ENCODE data around the gene MPHOSPH6. TPM values are rescaled to one million over a fixed set of nuclear protein-coding genes. Genes with fewer than 3 reads are reported as not detected.

MPHOSPH6 gene
- total RNA-seq, 1 experiment from 2014 or later, result 40.4 TPM

- intact Hi-C loops (cut with micrococcal nuclease; ENCODE audit: unreplicated experiment), result no loop called here
- CTCF ChIA-PET, result no interaction called here
- no peaks in the 10 kb centered on the region for H3K9me3 Mint-ChIP-seq (ENCODE audit: low read depth, unreplicated experiment)
- H3K27ac Mint-ChIP-seq (ENCODE audit: unreplicated experiment), result no peak overlapping the region
- peaks cover 6% of the 10 kb centered on the region for H3K4me1 Mint-ChIP-seq (ENCODE audit: low read depth, unreplicated experiment)
- BruUV-seq (replicated peaks), result no TSS peak
- H3K4me3 Mint-ChIP-seq (ENCODE audit: low read depth, unreplicated experiment), result no peak overlapping the region
- peaks cover 47% of the 10 kb centered on the region for H3K27me3 Mint-ChIP-seq (ENCODE audit: unreplicated experiment)
- TF ChIP-seq CTCF (IDR thresholded peaks at IDR 0.05; ENCODE audit: unreplicated experiment), result no peak
- DNase-seq, result no peak
- H3K36me3 Mint-ChIP-seq (ENCODE audit: insufficient read depth, unreplicated experiment), result no peaks in the 10 kb centered on the region
Measured at GRCh38 chr16:82187829-82188228, 17.8 kb upstream of the MPHOSPH6 start.

- intact Hi-C loops (cut with micrococcal nuclease; ENCODE audit: unreplicated experiment), result no loop called here
- no peak for TF ChIP-seq CTCF (IDR thresholded peaks at IDR 0.05; ENCODE audit: unreplicated experiment)
- Mint-ChIP-seq H3K27ac (ENCODE audit: unreplicated experiment) (no peak overlapping the region), H3K36me3 (ENCODE audit: insufficient read depth, unreplicated experiment) (no peaks in the 10 kb centered on the region), H3K4me1 (ENCODE audit: low read depth, unreplicated experiment) (no peaks in the 10 kb centered on the region), H3K9me3 (ENCODE audit: low read depth, unreplicated experiment) (no peaks in the 10 kb centered on the region), H3K27me3 (ENCODE audit: unreplicated experiment) (peaks cover 42% of the 10 kb centered on the region), H3K4me3 (ENCODE audit: low read depth, unreplicated experiment) (no peak overlapping the region)
- no peak for DNase-seq
- no TSS peak for BruUV-seq (replicated peaks)
- CTCF ChIA-PET, result interaction anchor here (0.7 kb wide), 1 partner anchor 15 kb away, joined by 3 read pairs; the partner anchor contains the start of gene MPHOSPH6
Measured at GRCh38 chr16:82185012-82185411, 15.0 kb upstream of the MPHOSPH6 start.

GRCh38 chr16:82184213-82184612 is 14.2 kb upstream of the MPHOSPH6 start:
- no peaks in the 10 kb centered on the region for H3K9me3 Mint-ChIP-seq (ENCODE audit: low read depth, unreplicated experiment)
- intact Hi-C loops (cut with micrococcal nuclease; ENCODE audit: unreplicated experiment), result no loop called here
- no peaks in the 10 kb centered on the region for H3K4me1 Mint-ChIP-seq (ENCODE audit: low read depth, unreplicated experiment)
- no peak for DNase-seq
- no peaks in the 10 kb centered on the region for H3K36me3 Mint-ChIP-seq (ENCODE audit: insufficient read depth, unreplicated experiment)
- no peak overlapping the region for H3K4me3 Mint-ChIP-seq (ENCODE audit: low read depth, unreplicated experiment)
- no peak for TF ChIP-seq CTCF (IDR thresholded peaks at IDR 0.05; ENCODE audit: unreplicated experiment)
- BruUV-seq (replicated peaks), result no TSS peak
- peaks cover 42% of the 10 kb centered on the region for H3K27me3 Mint-ChIP-seq (ENCODE audit: unreplicated experiment)
- CTCF ChIA-PET, result interaction anchor here (0.7 kb wide), 1 partner anchor 17 kb away, joined by 4 read pairs; no protein-coding TSS in a partner anchor
- no peak overlapping the region for H3K27ac Mint-ChIP-seq (ENCODE audit: unreplicated experiment)

DNA sequence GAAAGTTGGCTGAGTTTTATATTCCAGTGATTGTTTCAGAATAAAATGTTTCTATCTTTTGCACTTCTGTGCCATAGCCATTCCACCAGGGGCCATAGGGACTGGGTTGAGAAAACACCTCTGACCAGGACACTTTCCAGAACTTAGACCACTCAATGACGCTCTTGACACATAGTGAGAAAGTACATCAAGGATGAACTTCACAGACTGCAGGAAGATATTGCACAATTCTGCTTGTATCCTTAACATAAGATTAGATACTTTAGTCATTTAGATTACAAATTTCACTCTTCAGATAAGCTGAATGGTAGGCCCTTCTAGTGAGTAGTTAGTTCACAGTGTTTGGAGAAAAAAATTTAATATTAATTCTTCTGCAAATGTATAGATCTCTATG is 13.0 kb upstream of the MPHOSPH6 start:
- intact Hi-C loops (cut with micrococcal nuclease; ENCODE audit: unreplicated experiment), result no loop called here
- TF ChIP-seq CTCF (IDR thresholded peaks at IDR 0.05; ENCODE audit: unreplicated experiment), result no peak
- DNase-seq, result no peak
- peaks cover 43% of the 10 kb centered on the region for H3K27me3 Mint-ChIP-seq (ENCODE audit: unreplicated experiment)
- H3K27ac Mint-ChIP-seq (ENCODE audit: unreplicated experiment), result no peak overlapping the region
- no peak overlapping the region for H3K4me3 Mint-ChIP-seq (ENCODE audit: low read depth, unreplicated experiment)
- CTCF ChIA-PET, result no interaction called here
- H3K4me1 Mint-ChIP-seq (ENCODE audit: low read depth, unreplicated experiment), result no peaks in the 10 kb centered on the region
- BruUV-seq (replicated peaks), result no TSS peak
- H3K36me3 Mint-ChIP-seq (ENCODE audit: insufficient read depth, unreplicated experiment), result no peaks in the 10 kb centered on the region
- no peaks in the 10 kb centered on the region for H3K9me3 Mint-ChIP-seq (ENCODE audit: low read depth, unreplicated experiment)

Measured in Calu3 (cell line).